GM12878 (cell line): ENCODE results near the gene CAMLG. TPM values are rescaled to one million over a fixed set of nuclear protein-coding genes. Genes with fewer than 3 reads are reported as not detected.

Experiments used
- ATAC-seq: fragments of 200-7000 bp; cut with Tn5 transposase; 3 replicates; pipeline ENCODE4 v1.9.1; 2020; ENCODE audit warnings: mild to moderate bottlenecking, moderate library complexity
- BruUV-seq: library from RNA; stranded (reverse); fragments of 400-500 nt; replicated peaks from 2 replicates; lab custom pipeline; 2021; lab: Mats Ljungman, UMichigan
- CTCF ChIA-PET: fragments of 300-600 bp; sonication (Branson Sonifier 250); formaldehyde crosslinking; extraction: SDS; loops from one replicate; lab custom pipeline; 2021; ENCODE audit warnings: inconsistent platforms; lab: Yijun Ruan, JAX
- POLR2A ChIA-PET: fragments of 350-600 bp; formaldehyde crosslinking; extraction: SDS; loops from one replicate; lab custom pipeline; 2021; ENCODE audit warnings: inconsistent platforms; lab: Charles Lee
- RAD21 ChIA-PET: fragments of 300-600 bp; sonication (Branson Sonifier 250); formaldehyde crosslinking; loops from one replicate; lab custom pipeline; 2023; ENCODE audit warnings: antibody characterized with exemption; ENCODE audit not compliant: unreplicated experiment; lab: Charles Lee
- SMC1A ChIA-PET: fragments of 300-600 bp; sonication (Branson Sonifier 250); formaldehyde crosslinking; loops from one replicate; lab custom pipeline; 2023; ENCODE audit not compliant: unreplicated experiment, uncharacterized antibody; lab: Charles Lee
- DNase-seq: peaks from one replicate; pipeline ENCODE4 v3.0.0-alpha.2; 2011; ENCODE audit warnings: low read depth, low spot score
- FAIRE-seq: peaks from 3 replicates; lab custom pipeline; 2011; peaks lifted over from hg19 to GRCh38; lab: Jason Lieb, UNC
- H2AFZ ChIP-seq: 2 replicates; pipeline ENCODE4 v1.6.0; 2011; ENCODE audit warnings: low read depth, low read length, control low read depth; ENCODE audit not compliant: control insufficient read depth
- H3K27ac ChIP-seq: 2 replicates; pipeline ENCODE4 v1.5.1; 2011; ENCODE audit warnings: control low read depth; ENCODE audit not compliant: control insufficient read depth, insufficient read depth
- H3K27me3 ChIP-seq, 2 experiments: replicated peaks in 1 of 2; 2 replicates each; pipeline versions ENCODE4 v1.6.0 to v1.6.1; 2011; ENCODE audit warnings: low read length in 1 of 2; ENCODE audit not compliant: control insufficient read depth in 2 of 2, insufficient read depth in 2 of 2
- H3K36me3 ChIP-seq, 2 experiments: 2 replicates each; pipeline ENCODE4 v1.5.1; 2011; ENCODE audit warnings: low read length in 1 of 2; ENCODE audit not compliant: control insufficient read depth in 2 of 2, insufficient read depth in 2 of 2
- H3K4me1 ChIP-seq: 2 replicates; pipeline ENCODE4 v1.6.1; 2011; ENCODE audit warnings: mild to moderate bottlenecking, low read length, moderate library complexity, mixed read lengths; ENCODE audit not compliant: control insufficient read depth, insufficient read depth
- H3K4me2 ChIP-seq: 2 replicates; pipeline ENCODE4 v1.6.0; 2011; ENCODE audit warnings: control low read depth; ENCODE audit not compliant: control insufficient read depth, insufficient read depth
- H3K4me3 ChIP-seq: fragments of 200-600 bp; sonication (generic); 2 replicates; pipeline ENCODE4 v1.5.1; 2016
- H3K79me2 ChIP-seq: 2 replicates; pipeline ENCODE4 v1.6.0; 2011; ENCODE audit warnings: low read length; ENCODE audit not compliant: control insufficient read depth, insufficient read depth
- H3K9ac ChIP-seq: 2 replicates; pipeline ENCODE4 v1.8.0; 2011; ENCODE audit warnings: low read length, control low read depth, mixed read lengths; ENCODE audit not compliant: control insufficient read depth, insufficient read depth
- H3K9me3 ChIP-seq: replicated peaks from 3 replicates; pipeline ENCODE4 v1.5.1; 2011; ENCODE audit warnings: mild to moderate bottlenecking, low read length; ENCODE audit not compliant: control insufficient read depth, insufficient read depth
- H4K20me1 ChIP-seq: 2 replicates; pipeline ENCODE4 v1.6.0; 2011; ENCODE audit not compliant: control insufficient read depth, insufficient read depth
- EGR1 ChIP-seq, 2 experiments: IDR thresholded peaks; 1 replicate in 1 of 2; 2 replicates in 1 of 2; pipeline ENCODE4 v1.6.1; 2011 to 2012; ENCODE audit warnings: low read depth in 2 of 2, low read length in 2 of 2, borderline replicate concordance in 1 of 2, mild to moderate bottlenecking in 1 of 2, moderate library complexity in 1 of 2
- PAX8 ChIP-seq: fragments of 450-650 bp; IDR thresholded peaks from 2 replicates; pipeline ENCODE4 v1.6.1; 2017; ENCODE audit warnings: mild to moderate bottlenecking, moderate library complexity
- RAD21 ChIP-seq: IDR thresholded peaks from 2 replicates; pipeline ENCODE4 v1.6.1; 2011; ENCODE audit warnings: mild to moderate bottlenecking, low read depth, low read length, moderate library complexity; ENCODE audit not compliant: insufficient read depth
- SMAD1 ChIP-seq: fragments of 450-650 bp; IDR thresholded peaks from 2 replicates; pipeline ENCODE4 v1.6.1; 2018; ENCODE audit warnings: mild to moderate bottlenecking, low read depth; ENCODE audit not compliant: partially characterized antibody
- SMC3 ChIP-seq: IDR thresholded peaks from 2 replicates; pipeline ENCODE4 v1.6.1; 2011; ENCODE audit warnings: low read length, improper control_type of control experiment, borderline replicate concordance
- SPI1 ChIP-seq: IDR thresholded peaks from 2 replicates; pipeline ENCODE4 v1.6.1; 2011; ENCODE audit warnings: low read depth, mild to moderate bottlenecking, low read length, moderate library complexity, borderline replicate concordance; ENCODE audit not compliant: insufficient read depth
- STAT1 ChIP-seq: fragments of 450-650 bp; conservative IDR thresholded peaks from 2 replicates; pipeline ENCODE4 v1.6.1; 2014; ENCODE audit warnings: antibody characterized with exemption, mild to moderate bottlenecking
- TARDBP ChIP-seq: IDR thresholded peaks from 2 replicates; pipeline ENCODE4 v1.6.1; 2016; ENCODE audit warnings: borderline replicate concordance
- WRNIP1 ChIP-seq: IDR thresholded peaks from 2 replicates; pipeline ENCODE4 v1.6.1; 2011; ENCODE audit warnings: low read depth, low read length, improper control_type of control experiment, borderline replicate concordance
- YBX1 ChIP-seq: fragments of 450-650 bp; IDR thresholded peaks from 2 replicates; pipeline ENCODE4 v1.6.1; 2016; ENCODE audit warnings: antibody characterized with exemption
- ZBED1 ChIP-seq: IDR thresholded peaks from 2 replicates; pipeline ENCODE4 v1.6.1; 2016; ENCODE audit warnings: borderline replicate concordance
- ZNF274 ChIP-seq: IDR thresholded peaks from one replicate; pipeline ENCODE4 v1.8.0; 2011; ENCODE audit not compliant: insufficient read length, insufficient read depth
- ZNF622 ChIP-seq: fragments of 450-650 bp; IDR thresholded peaks from 2 replicates; pipeline ENCODE4 v1.6.1; 2017; ENCODE audit warnings: mild to moderate bottlenecking, inconsistent platforms
- WGBS: methylation state at CpG from one replicate; pipeline ENCODE4 v1.1.6; 2016; ENCODE audit warnings: low lambda C conversion rate; ENCODE audit not compliant: insufficient replicate concordance, insufficient coverage; ENCODE audit errors: missing lambda C conversion rate; 5-methylcytosine and 5-hydroxymethylcytosine counted together
- in situ Hi-C: fragments of 300-500 bp; cut with MboI; formaldehyde crosslinking; loops from 9 replicates; pipeline ENCODE4 v1.14.3; 2018; ENCODE audit warnings: mixed read lengths
- intact Hi-C: fragments of 100-400 bp; cut with micrococcal nuclease; formaldehyde crosslinking; loops from one replicate; pipeline ENCODE4 v1.14.2; 2022; ENCODE audit not compliant: unreplicated experiment
- polyA plus RNA-seq, 11 experiments: library from polyadenylated mRNA; depleted of rRNA in 4 of 11; unstranded in 6 of 11; stranded (reverse) in 5 of 11; fragments of >200 nt; fragmentation: Nextera tagmentation in 4 of 11; fragmentation: Illumina TruSeq in 1 of 11; extraction: Ambion mirVana in 4 of 11; extraction: Trizol in 1 of 11; gene quantifications; 1 replicate in 1 of 11; 2 replicates in 10 of 11; pipeline versions ENCODE4 v1.2.1 to v1.2.3, GENCODE V29; 2011 to 2016; ENCODE audit warnings: inconsistent platforms in 2 of 11, missing spikeins in 2 of 11, low read depth in 1 of 11
- total RNA-seq, 4 experiments: library from RNA; depleted of rRNA in 3 of 4; stranded (reverse); fragments of >200 nt in 3 of 4; fragmentation: Illumina TruSeq in 1 of 4; extraction: Trizol in 1 of 4; gene quantifications; 2 replicates each; pipeline versions ENCODE4 v1.2.1 to v1.2.3, GENCODE V29; 2013 to 2021
- TF ChIP-seq, protein P1 (sequence below), 3 experiments: IDR thresholded peaks in 2 of 3; conservative IDR thresholded peaks in 1 of 3; 2 replicates each; pipeline ENCODE4 v1.5.1; 2011; ENCODE audit warnings: low read depth in 3 of 3, low read length in 3 of 3, mild to moderate bottlenecking in 3 of 3, control low read depth in 2 of 3, moderate library complexity in 2 of 3, inconsistent platforms in 1 of 3, mixed read lengths in 1 of 3; ENCODE audit not compliant: control insufficient read depth in 2 of 3, insufficient read depth in 1 of 3; ENCODE audit errors: extremely low read depth in 1 of 3
- TF ChIP-seq, protein P2 (sequence below): fragments of 450-650 bp; IDR thresholded peaks from 2 replicates; pipeline ENCODE4 v1.6.1; 2017; ENCODE audit warnings: mild to moderate bottlenecking, low read depth, inconsistent platforms; ENCODE audit not compliant: poor library complexity, severe bottlenecking
- TF ChIP-seq, protein P3 (sequence below): IDR thresholded peaks from 2 replicates; pipeline ENCODE4 v1.6.1; 2012; ENCODE audit warnings: low read depth, low read length, improper control_type of control experiment

CAMLG gene
- total and polyA plus RNA-seq, 10 of the 15 experiments (the other 5 are each of a cell fraction or from before 2014, with no cell fraction given), result 18.5 to 51.7 (median 25.5) TPM

DNA sequence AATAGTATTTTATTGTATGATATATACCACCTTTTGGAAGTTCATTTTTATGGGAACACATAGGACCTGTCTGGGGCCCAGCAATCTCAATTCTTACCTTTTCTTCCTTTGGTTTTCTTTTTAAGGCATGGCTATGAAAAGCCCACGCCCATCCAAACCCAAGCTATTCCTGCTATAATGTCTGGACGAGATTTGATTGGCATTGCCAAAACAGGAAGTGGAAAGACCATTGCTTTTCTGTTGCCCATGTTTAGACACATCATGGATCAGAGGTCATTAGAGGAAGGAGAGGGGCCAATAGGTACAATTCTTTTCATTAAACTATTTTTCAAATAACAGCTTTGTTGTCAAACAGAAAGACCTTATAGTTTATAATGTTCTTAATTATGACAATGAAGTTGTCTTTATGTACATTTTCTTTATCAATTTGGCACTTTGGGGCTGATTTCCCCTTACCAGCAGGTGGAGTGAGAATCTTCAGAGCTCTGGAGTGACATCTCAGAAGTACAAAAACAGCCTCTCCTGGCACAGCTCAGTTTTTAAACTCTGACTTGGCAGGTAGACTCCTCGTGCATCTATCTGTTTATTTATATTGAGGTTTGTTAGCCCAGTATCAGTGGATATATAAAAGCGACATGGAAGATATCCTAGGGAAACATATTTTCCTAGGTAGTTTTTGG, 46.0 kb downstream of the CAMLG start:
- Histone ChIP-seq H4K20me1 (no peaks in the 10 kb centered on the region; the same call in 1 of the 2 replicates), H3K27ac (no peak overlapping the region), H3K27me3 (no peaks in the 10 kb centered on the region), H2AFZ (no peak overlapping the region), H3K4me1 (no peaks in the 10 kb centered on the region), H3K4me3 (no peak overlapping the region), H3K4me2 (no peak overlapping the region), H3K9me3 (no peaks in the 10 kb centered on the region), H3K9ac (no peak overlapping the region), H3K36me3 (peaks cover 0 to 18% of the 10 kb centered on the region in 2 experiments), H3K79me2 (no peaks in the 10 kb centered on the region)
- ChIA-PET POLR2A (interaction anchor here (0.5 to 1.0 kb wide), 2 partner anchors 79 to 121 kb away, joined by 3 read pairs; partner anchors contain the start of gene PCBD2), SMC1A (interaction anchor here (0.8 kb wide), 1 partner anchor 15 kb away, joined by 3 read pairs; no protein-coding TSS in a partner anchor), CTCF (no interaction called here), RAD21 (interaction anchor here (1.2 kb wide), 1 partner anchor 121 kb away, joined by 9 read pairs; the partner anchor contains the start of gene PCBD2)
- intact Hi-C loops (no loop called here), in situ Hi-C loops (no loop called here)
- 73% methylated on average over 4 of the region's 4 CpGs for WGBS
- DNase-seq (no peak), ATAC-seq (no peak), FAIRE-seq (no peak)
- TSS peak; percentile 43 for BruUV-seq
- TF ChIP-seq EGR1 (IDR thresholded peaks at IDR 0.05; ENCODE audit: borderline replicate concordance in 1 of 2, low read depth in 2 of 2, low read length in 2 of 2) (no peak), SMC3 (peak; percentile 22; the same call in 1 of the 2 replicates), ZNF622 (no peak), YBX1 (no peak), TARDBP (no peak), SMAD1 (no peak), SPI1 (peak; percentile 44; the same call in 1 of the 2 replicates), ZNF274 (no peak), RAD21 (peak; percentile 29; the same call in 1 of the 2 replicates), ZBED1 (no peak), STAT1 (no peak), PAX8 (no peak), WRNIP1 (no peak)
- TF ChIP-seq, protein P1, sequence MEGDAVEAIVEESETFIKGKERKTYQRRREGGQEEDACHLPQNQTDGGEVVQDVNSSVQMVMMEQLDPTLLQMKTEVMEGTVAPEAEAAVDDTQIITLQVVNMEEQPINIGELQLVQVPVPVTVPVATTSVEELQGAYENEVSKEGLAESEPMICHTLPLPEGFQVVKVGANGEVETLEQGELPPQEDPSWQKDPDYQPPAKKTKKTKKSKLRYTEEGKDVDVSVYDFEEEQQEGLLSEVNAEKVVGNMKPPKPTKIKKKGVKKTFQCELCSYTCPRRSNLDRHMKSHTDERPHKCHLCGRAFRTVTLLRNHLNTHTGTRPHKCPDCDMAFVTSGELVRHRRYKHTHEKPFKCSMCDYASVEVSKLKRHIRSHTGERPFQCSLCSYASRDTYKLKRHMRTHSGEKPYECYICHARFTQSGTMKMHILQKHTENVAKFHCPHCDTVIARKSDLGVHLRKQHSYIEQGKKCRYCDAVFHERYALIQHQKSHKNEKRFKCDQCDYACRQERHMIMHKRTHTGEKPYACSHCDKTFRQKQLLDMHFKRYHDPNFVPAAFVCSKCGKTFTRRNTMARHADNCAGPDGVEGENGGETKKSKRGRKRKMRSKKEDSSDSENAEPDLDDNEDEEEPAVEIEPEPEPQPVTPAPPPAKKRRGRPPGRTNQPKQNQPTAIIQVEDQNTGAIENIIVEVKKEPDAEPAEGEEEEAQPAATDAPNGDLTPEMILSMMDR (IDR thresholded peaks at IDR 0.05 in 2 of 3, conservative IDR thresholded peaks at IDR 0.05 in 1 of 3; ENCODE audit: control insufficient read depth in 2 of 3, extremely low read depth in 1 of 3, insufficient read depth in 1 of 3, low read depth in 3 of 3, low read length in 3 of 3), result peak; percentile 24 to 27 (median 24); a peak in 3 of 6 replicates
- TF ChIP-seq, protein P2, sequence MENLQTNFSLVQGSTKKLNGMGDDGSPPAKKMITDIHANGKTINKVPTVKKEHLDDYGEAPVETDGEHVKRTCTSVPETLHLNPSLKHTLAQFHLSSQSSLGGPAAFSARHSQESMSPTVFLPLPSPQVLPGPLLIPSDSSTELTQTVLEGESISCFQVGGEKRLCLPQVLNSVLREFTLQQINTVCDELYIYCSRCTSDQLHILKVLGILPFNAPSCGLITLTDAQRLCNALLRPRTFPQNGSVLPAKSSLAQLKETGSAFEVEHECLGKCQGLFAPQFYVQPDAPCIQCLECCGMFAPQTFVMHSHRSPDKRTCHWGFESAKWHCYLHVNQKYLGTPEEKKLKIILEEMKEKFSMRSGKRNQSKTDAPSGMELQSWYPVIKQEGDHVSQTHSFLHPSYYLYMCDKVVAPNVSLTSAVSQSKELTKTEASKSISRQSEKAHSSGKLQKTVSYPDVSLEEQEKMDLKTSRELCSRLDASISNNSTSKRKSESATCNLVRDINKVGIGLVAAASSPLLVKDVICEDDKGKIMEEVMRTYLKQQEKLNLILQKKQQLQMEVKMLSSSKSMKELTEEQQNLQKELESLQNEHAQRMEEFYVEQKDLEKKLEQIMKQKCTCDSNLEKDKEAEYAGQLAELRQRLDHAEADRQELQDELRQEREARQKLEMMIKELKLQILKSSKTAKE, result no peak
- TF ChIP-seq, protein P3, sequence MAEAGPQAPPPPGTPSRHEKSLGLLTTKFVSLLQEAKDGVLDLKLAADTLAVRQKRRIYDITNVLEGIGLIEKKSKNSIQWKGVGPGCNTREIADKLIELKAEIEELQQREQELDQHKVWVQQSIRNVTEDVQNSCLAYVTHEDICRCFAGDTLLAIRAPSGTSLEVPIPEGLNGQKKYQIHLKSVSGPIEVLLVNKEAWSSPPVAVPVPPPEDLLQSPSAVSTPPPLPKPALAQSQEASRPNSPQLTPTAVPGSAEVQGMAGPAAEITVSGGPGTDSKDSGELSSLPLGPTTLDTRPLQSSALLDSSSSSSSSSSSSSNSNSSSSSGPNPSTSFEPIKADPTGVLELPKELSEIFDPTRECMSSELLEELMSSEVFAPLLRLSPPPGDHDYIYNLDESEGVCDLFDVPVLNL, result no peak
